ENCODE measurements around the gene PTPN5.

The PTPN5 gene

GRCh38 chr11:18714443-18714780 is 77.2 kb downstream of the PTPN5 start:
- Mint-ChIP-seq H3K4me1 (peaks cover 6% of the 10 kb centered on the region), H3K9me3 (no peaks in the 10 kb centered on the region), H3K27ac (no peak overlapping the region), H3K27me3 (no peaks in the 10 kb centered on the region), H3K4me3 (no peak overlapping the region)
- no peak for DNase-seq
- ATAC-seq = no peak

DNA sequence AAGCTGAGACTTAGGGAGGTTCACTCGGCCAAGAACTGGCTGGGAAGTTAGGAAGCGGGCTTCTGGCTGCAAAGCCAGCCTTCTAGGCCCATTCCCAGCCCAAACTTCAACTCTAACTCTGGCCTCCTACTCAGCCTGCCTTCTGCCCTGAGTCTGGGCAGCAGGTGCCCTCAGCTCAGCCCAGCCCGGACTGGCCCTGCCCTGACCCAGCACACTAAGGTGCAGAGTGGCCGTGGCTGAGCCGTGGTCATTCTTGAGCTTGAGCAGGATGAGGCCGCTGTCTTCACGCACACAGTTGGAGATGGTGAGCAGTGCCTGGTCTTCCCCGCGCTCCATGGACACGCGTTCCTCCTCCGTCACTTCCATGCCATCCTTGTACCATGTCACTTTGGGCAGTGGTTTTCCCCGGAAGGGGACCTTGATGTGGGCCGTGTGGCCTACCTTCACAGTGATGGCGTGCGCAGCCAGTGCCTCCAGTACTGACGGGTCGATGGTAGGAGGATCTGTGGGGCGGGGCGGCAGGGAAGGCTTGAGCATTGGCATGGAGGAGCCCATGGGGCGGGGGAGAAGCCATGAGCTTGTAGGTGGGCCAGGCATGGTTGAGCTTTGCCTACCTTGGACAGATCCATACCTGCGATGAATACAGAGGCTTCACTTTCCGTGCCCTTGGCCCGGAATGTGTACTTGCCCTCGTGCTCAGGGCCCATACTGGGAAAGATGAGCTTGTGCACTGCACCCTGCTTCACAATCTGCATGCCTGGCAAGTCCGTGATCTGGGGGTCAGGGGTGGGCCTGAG is 77.8 kb downstream of the PTPN5 start:
- ATAC-seq = no peak
- no peaks in the 10 kb centered on the region for H3K9me3 Mint-ChIP-seq
- H3K27me3 Mint-ChIP-seq = no peaks in the 10 kb centered on the region
- no peak overlapping the region for H3K4me3 Mint-ChIP-seq
- peaks cover 6% of the 10 kb centered on the region for H3K4me1 Mint-ChIP-seq
- H3K27ac Mint-ChIP-seq = no peak overlapping the region
- no peak for DNase-seq

GRCh38 chr11:18710545-18710944 is 81.1 kb downstream of the PTPN5 start:
- DNase-seq (no peak), ATAC-seq (peak; percentile 42)
- H3K4me1 Mint-ChIP-seq = peaks cover 22% of the 10 kb centered on the region
- no peak overlapping the region for H3K4me3 Mint-ChIP-seq
- H3K27ac Mint-ChIP-seq = no peak overlapping the region
- no peaks in the 10 kb centered on the region for H3K9me3 Mint-ChIP-seq
- peaks cover 7% of the 10 kb centered on the region for H3K27me3 Mint-ChIP-seq

DNA sequence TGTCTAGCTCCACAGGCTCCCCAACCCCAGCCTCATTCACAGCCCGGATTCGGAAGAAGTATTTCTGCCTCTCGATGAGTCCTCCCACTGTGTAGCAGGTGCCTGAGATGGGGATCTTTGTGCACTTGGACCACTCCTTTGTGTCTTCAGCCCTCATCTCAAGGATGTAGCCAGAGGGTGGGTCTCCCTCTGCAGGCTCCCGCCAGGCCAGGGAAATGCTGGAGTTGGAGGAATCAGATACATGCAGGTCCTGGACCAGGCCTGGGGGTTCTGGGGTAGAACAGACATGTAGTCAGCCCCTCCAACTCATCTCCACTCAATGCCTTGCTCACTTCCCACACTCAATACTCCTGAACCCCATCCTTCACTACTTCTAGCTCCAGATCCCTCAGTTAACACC is 82.2 kb downstream of the PTPN5 start:
- no peak for DNase-seq
- no peak overlapping the region for H3K4me3 Mint-ChIP-seq
- H3K27ac Mint-ChIP-seq = no peak overlapping the region
- no peak for ATAC-seq
- no peaks in the 10 kb centered on the region for H3K9me3 Mint-ChIP-seq
- peaks cover 14% of the 10 kb centered on the region for H3K27me3 Mint-ChIP-seq
- peaks cover 32% of the 10 kb centered on the region for H3K4me1 Mint-ChIP-seq

- Mint-ChIP-seq H3K4me1 (peaks cover 32% of the 10 kb centered on the region), H3K27ac (no peak overlapping the region), H3K4me3 (no peak overlapping the region), H3K27me3 (peaks cover 17% of the 10 kb centered on the region), H3K9me3 (no peaks in the 10 kb centered on the region)
- no peak for ATAC-seq
- no peak for DNase-seq
These were observed 83.7 kb downstream of the PTPN5 start for GRCh38 chr11:18707811-18708340.

DNA sequence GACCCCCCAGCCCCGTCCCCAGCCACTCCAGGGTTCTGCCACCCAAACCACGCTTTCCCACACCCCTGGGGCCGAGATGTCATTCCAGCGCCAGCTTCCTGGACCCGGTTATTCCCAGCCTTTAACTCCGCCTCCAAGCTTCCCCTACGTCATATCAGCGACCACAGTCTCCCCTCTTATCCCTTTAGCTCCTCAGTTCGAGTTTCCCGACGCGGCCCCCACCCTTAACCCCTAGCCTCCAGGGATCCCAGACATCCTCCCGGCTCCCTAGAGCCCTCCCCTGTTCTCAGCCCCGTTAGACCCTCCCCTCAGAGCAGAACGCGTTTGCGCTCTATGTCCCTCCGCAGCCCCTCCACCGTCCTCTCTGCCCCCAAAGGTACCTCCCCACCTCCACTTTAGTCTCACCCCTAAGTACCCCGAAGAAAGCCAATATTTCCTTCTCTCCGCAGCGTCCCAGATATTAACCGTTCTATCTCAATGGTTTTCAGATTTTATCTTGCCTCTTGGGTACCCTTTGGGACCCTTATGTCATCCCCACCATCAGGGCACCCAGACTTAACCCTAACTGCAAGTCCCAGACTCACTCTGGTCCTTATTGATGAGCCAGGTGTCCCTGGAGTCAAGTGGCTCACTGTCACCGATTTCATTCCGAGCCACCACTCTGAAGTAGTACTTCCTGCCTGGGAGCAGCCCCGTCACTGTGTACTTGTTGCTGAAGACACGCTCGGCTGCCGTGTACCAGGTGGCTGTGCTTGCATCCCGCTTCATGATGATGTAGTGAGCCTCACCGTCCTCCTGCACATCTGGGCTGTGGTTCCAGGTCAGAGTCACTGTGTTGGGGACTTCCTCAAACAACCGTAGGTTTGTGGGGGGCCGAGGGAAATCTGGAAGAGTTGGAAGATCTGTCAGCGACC is 85.0 kb downstream of the PTPN5 start:
- peaks cover 17% of the 10 kb centered on the region for H3K27me3 Mint-ChIP-seq
- peak overlapping the region; percentile 92 to 97 for H3K27ac Mint-ChIP-seq
- H3K9me3 Mint-ChIP-seq = no peaks in the 10 kb centered on the region
- H3K4me3 Mint-ChIP-seq = peak overlapping the region; percentile 88 to 93
- H3K4me1 Mint-ChIP-seq = peaks cover 32% of the 10 kb centered on the region
- DNase-seq (peak; percentile 33 to 40), ATAC-seq (peak; percentile 75)

GRCh38 chr11:18705651-18706281 is 85.8 kb downstream of the PTPN5 start:
- peak; percentile 48 for ATAC-seq
- Mint-ChIP-seq H3K4me3 (peak overlapping the region; percentile 66 to 93), H3K4me1 (peaks cover 32% of the 10 kb centered on the region), H3K27ac (no peak overlapping the region), H3K27me3 (peaks cover 17% of the 10 kb centered on the region), H3K9me3 (no peaks in the 10 kb centered on the region)
- DNase-seq = peak in 1 of 2 donors; percentile 17

DNA sequence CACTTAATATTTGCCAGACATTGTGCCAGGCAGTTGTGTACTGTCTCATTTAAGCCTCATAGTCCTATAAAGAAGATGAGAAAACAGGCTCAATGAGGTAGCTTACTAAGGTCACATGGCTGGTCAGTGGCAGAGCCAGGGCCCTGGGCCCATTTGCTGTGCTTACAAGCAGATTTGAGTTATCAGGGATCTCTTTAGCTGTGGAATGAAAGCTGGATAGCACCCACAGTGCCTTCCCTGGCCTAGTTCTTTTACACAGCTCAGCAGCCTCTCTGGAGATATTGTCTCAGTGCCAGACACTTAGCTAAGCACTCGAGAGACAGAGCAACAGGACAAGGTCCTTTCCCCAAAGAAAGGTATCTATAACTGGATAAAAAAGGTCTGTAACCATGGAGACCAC is 86.9 kb downstream of the PTPN5 start:
- Mint-ChIP-seq H3K4me3 (peak overlapping the region; percentile 33 to 93), H3K9me3 (no peaks in the 10 kb centered on the region)

DNA sequence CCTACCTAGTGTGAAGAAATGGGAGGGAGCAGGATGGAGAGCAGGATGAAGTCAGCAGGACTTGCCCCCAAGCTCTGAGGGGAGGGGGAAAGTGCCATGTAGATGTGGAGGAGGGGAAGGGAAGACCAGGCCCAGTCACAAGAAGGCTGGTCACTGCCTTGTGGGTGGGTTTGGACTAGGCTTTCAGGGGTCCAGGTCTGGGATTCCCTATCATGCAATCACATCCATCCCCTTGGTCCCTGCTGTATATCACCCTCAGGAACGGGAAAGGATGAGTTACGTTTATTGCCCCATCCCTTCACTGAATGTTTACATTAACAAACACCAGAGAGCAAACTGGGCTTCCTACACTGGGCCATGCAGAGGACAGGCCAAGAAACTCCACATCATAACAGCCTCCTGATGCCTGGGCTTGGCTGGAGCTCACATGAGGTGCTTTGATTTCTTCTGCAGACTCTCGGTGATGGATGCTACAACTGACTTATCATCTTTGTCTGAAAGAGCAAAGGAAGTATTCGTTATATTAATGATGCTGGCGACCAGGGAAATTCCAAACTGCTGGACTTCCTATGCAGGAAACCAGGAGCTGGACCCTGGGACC is 87.5 kb downstream of the PTPN5 start:
- H3K27ac Mint-ChIP-seq = no peak overlapping the region
- ATAC-seq (no peak), DNase-seq (no peak)
- peaks cover 32% of the 10 kb centered on the region for H3K27me3 Mint-ChIP-seq
- H3K9me3 Mint-ChIP-seq = no peaks in the 10 kb centered on the region
- H3K4me1 Mint-ChIP-seq = peaks cover 41% of the 10 kb centered on the region
- no peak overlapping the region for H3K4me3 Mint-ChIP-seq

More for the DNA sequence above, 86.9 kb downstream of the PTPN5 start:
- Mint-ChIP-seq H3K4me1 (peaks cover 36% of the 10 kb centered on the region), H3K27ac (no peak overlapping the region), H3K27me3 (peaks cover 27% of the 10 kb centered on the region)
- no peak for DNase-seq
- ATAC-seq = no peak

DNA sequence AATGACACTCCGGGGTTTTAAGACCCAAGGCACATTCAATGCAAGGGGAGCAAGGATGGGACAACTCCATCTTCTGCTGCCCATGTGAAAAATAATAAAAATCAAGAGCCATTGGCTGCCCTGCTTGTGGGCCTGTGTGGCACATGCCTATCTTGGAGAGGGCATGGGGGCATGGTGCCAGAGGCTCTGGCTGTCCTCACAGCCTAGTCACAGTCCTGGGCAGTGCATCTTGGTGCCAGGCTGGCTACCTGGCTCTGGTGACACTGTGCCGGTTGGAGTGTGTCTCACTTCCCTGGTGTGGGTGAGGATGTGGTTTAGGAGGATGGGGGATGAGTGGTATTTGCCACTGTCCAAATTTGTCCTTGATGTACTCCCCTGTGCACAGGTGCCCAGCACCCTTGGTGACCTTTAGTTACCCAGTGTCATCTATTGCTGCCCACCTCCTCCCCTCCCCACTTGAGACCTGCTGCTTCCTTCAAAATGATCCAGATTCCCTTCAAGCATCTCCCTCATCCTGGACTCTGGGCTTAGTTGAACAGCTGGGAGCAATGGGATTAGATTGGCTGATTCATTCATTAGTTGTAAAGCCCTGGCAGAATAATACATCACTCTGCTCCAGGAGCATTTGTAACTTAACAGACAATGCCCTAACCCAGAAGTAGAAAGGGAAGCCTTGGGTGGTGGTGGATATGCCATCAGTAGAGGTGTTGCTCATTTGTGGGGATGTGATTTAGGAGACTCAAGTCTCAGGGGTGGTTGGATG is 88.4 kb downstream of the PTPN5 start:
- H3K4me3 Mint-ChIP-seq = no peak overlapping the region
- no peak for ATAC-seq
- H3K4me1 Mint-ChIP-seq = peaks cover 46% of the 10 kb centered on the region
- no peak for DNase-seq
- no peak overlapping the region for H3K27ac Mint-ChIP-seq
- no peaks in the 10 kb centered on the region for H3K9me3 Mint-ChIP-seq
- H3K27me3 Mint-ChIP-seq = peaks cover 32% of the 10 kb centered on the region

GRCh38 chr11:18701614-18702216 is 89.9 kb downstream of the PTPN5 start:
- Mint-ChIP-seq H3K27me3 (peaks cover 28% of the 10 kb centered on the region), H3K4me3 (no peak overlapping the region), H3K27ac (no peak overlapping the region), H3K4me1 (peaks cover 52% of the 10 kb centered on the region), H3K9me3 (no peaks in the 10 kb centered on the region)
- ATAC-seq (no peak), DNase-seq (no peak)

- Mint-ChIP-seq H3K27me3 (peaks cover 25% of the 10 kb centered on the region), H3K9me3 (no peaks in the 10 kb centered on the region), H3K4me3 (no peak overlapping the region), H3K4me1 (peaks cover 43% of the 10 kb centered on the region), H3K27ac (no peak overlapping the region)
- DNase-seq (no peak), ATAC-seq (no peak)
These were observed 90.7 kb downstream of the PTPN5 start for GRCh38 chr11:18700872-18701271.

- Mint-ChIP-seq H3K27ac (no peak overlapping the region), H3K9me3 (no peaks in the 10 kb centered on the region), H3K4me3 (peak overlapping the region; percentile 18 to 78), H3K27me3 (peaks cover 25% of the 10 kb centered on the region), H3K4me1 (peaks cover 38% of the 10 kb centered on the region)
- DNase-seq (no peak), ATAC-seq (no peak)
These were observed 91.2 kb downstream of the PTPN5 start for GRCh38 chr11:18700375-18700774.

GRCh38 chr11:18699848-18700261 is 91.7 kb downstream of the PTPN5 start:
- H3K4me1 Mint-ChIP-seq = peaks cover 33% of the 10 kb centered on the region
- no peaks in the 10 kb centered on the region for H3K9me3 Mint-ChIP-seq
- peak overlapping the region in 1 of 2 donors; percentile 41 for H3K27ac Mint-ChIP-seq
- DNase-seq (no peak), ATAC-seq (no peak)
- peak overlapping the region; percentile 77 to 78 for H3K4me3 Mint-ChIP-seq
- peaks cover 22% of the 10 kb centered on the region for H3K27me3 Mint-ChIP-seq

All from stimulated activated naive CD8-positive, alpha-beta T cell treated with anti-CD3 and anti-CD28 coated beads, Interleukin-15, amount 100 ng/mL, for 72 hours (primary cell).